HepG2 (cell line): Measurements from ENCODE around the gene YIPF3. TPM values are rescaled to one million over a fixed set of nuclear protein-coding genes. Genes with fewer than 3 reads are reported as not detected.

Source experiments
- AFF4 ChIP-seq: sonication (generic); formaldehyde crosslinking; IDR thresholded peaks from 2 replicates; pipeline ENCODE4 v1.4.0; 2020; ENCODE audit warnings: missing genetic modification reagents
- AHDC1 ChIP-seq: sonication (generic); formaldehyde crosslinking; IDR thresholded peaks from 2 replicates; pipeline ENCODE4 v1.5.1; 2020; ENCODE audit warnings: mild to moderate bottlenecking, missing genetic modification reagents, borderline replicate concordance
- ARID3A ChIP-seq: IDR thresholded peaks from 2 replicates; pipeline ENCODE4 v1.6.1; 2012; ENCODE audit warnings: low read depth, low read length, improper control_type of control experiment
- CCDC6 ChIP-seq: sonication (generic); formaldehyde crosslinking; IDR thresholded peaks from 2 replicates; pipeline ENCODE4 v1.8.1; 2022; ENCODE audit warnings: mild to moderate bottlenecking, missing genetic modification reagents, moderate library complexity
- CENPT ChIP-seq: sonication (generic); formaldehyde crosslinking; IDR thresholded peaks from 2 replicates; pipeline ENCODE4 v1.8.0; 2022; ENCODE audit warnings: low read depth, mild to moderate bottlenecking, moderate library complexity, missing genetic modification reagents
- HMG20B ChIP-seq: conservative IDR thresholded peaks from 2 replicates; pipeline ENCODE4 v1.6.1; 2016; ENCODE audit warnings: missing genetic modification reagents, missing compliant biosample characterization
- MEF2D ChIP-seq: sonication (generic); formaldehyde crosslinking; IDR thresholded peaks from 2 replicates; pipeline ENCODE4 v1.5.1; 2020; ENCODE audit warnings: mild to moderate bottlenecking, missing genetic modification reagents
- REXO4 ChIP-seq: sonication (generic); formaldehyde crosslinking; IDR thresholded peaks from 2 replicates; pipeline ENCODE4 v1.8.0; 2022; ENCODE audit warnings: missing genetic modification reagents, mild to moderate bottlenecking, borderline replicate concordance
- SIN3B ChIP-seq: fragments of 150-350 bp; IDR thresholded peaks from 2 replicates; pipeline ENCODE4 v1.6.1; 2014; ENCODE audit warnings: low read length
- TP53 ChIP-seq: sonication (generic); formaldehyde crosslinking; conservative IDR thresholded peaks from 2 replicates; pipeline ENCODE4 v1.4.0; 2020; ENCODE audit warnings: missing genetic modification reagents
- TRIM22 ChIP-seq: fragments of 450-650 bp; IDR thresholded peaks from 2 replicates; pipeline ENCODE4 v1.6.1; 2017
- ZBTB38 ChIP-seq: sonication (generic); formaldehyde crosslinking; IDR thresholded peaks from 2 replicates; pipeline ENCODE4 v1.5.1; 2020; ENCODE audit warnings: mild to moderate bottlenecking, missing genetic modification reagents
- ZNF563 ChIP-seq: sonication (generic); formaldehyde crosslinking; IDR thresholded peaks from 2 replicates; pipeline ENCODE4 v1.8.0; 2022; ENCODE audit warnings: mild to moderate bottlenecking, moderate library complexity, missing genetic modification reagents
- ZNF616 ChIP-seq: sonication (generic); formaldehyde crosslinking; IDR thresholded peaks from 2 replicates; pipeline ENCODE4 v1.5.0; 2020; ENCODE audit warnings: low read depth, mild to moderate bottlenecking, missing genetic modification reagents
- ZNF782 ChIP-seq: sonication (generic); formaldehyde crosslinking; IDR thresholded peaks from 2 replicates; pipeline ENCODE4 v1.4.0; 2020; ENCODE audit warnings: missing genetic modification reagents, mild to moderate bottlenecking, borderline replicate concordance
- ZNF839 ChIP-seq: sonication (generic); formaldehyde crosslinking; IDR thresholded peaks from 2 replicates; pipeline ENCODE4 v1.4.0; 2020; ENCODE audit warnings: missing genetic modification reagents, mild to moderate bottlenecking, borderline replicate concordance
- polyA plus RNA-seq, 8 experiments: library from polyadenylated mRNA; depleted of rRNA in 3 of 8; stranded (reverse) in 7 of 8; unstranded in 1 of 8; fragments of >200 nt; fragmentation: Illumina TruSeq in 4 of 8; extraction: Trizol in 4 of 8; gene quantifications; 2 replicates each; pipeline versions ENCODE4 v1.2.1 to v1.2.3, GENCODE V29; 2011 to 2016; ENCODE audit warnings: low read depth in 4 of 8, missing spikeins in 1 of 8, mixed read lengths in 1 of 8; ENCODE audit not compliant: insufficient read depth in 1 of 8
- total RNA-seq, 5 experiments: library from RNA; depleted of rRNA; stranded (reverse); fragments of >200 nt; fragmentation: Illumina TruSeq; extraction: Trizol; gene quantifications; 2 replicates each; pipeline ENCODE4 v1.2.3, GENCODE V29; 2016; ENCODE audit warnings: low read depth in 1 of 5

Gene YIPF3
- total and polyA plus RNA-seq, 2 of the 13 experiments (the other 11 are each of a cell fraction or from before 2014, with no cell fraction given): 107 to 206 TPM

GRCh38 chr6:43477235-43478007 lies 39.3 kb downstream of the YIPF3 start, which contains the start of gene TJAP1 (continued):
- TF ChIP-seq HMG20B (CRISPR knock-in tag): no peak
- no peak for TF ChIP-seq AFF4 (CRISPR knock-in tag)
- TF ChIP-seq ZNF616 (CRISPR knock-in tag): peak; percentile 28; the same call in 1 of the 2 replicates
- TF ChIP-seq ZNF839 (CRISPR knock-in tag): no peak
- no peak for TF ChIP-seq REXO4 (CRISPR knock-in tag)
- TF ChIP-seq TP53 (CRISPR knock-in tag): no peak
- peak; percentile 79 for TF ChIP-seq ZBTB38
- no peak for TF ChIP-seq ZNF563 (CRISPR knock-in tag)
- TF ChIP-seq SIN3B: peak; percentile 86
- 0 out of 2 replicates have a peak, but pooled peaks have one; percentile 35 for TF ChIP-seq ZNF782 (CRISPR knock-in tag)
- no peak; the same call in 1 of the 2 replicates for TF ChIP-seq AHDC1 (CRISPR knock-in tag)
- TF ChIP-seq MEF2D (CRISPR knock-in tag): peak; percentile 58
- TF ChIP-seq TRIM22: no peak
- 0 out of 2 replicates have a peak, but pooled peaks have one; percentile 18 for TF ChIP-seq ARID3A
- TF ChIP-seq CCDC6: peak; percentile 83; the same call in 1 of the 2 replicates
- TF ChIP-seq CENPT (CRISPR knock-in tag): no peak
